Astrocyte of the spinal cord (primary cell): Measurements from ENCODE around the gene GAS7.
"Not testable (repeated sequence)": the region's sequence is repeated elsewhere in the genome, so short reads cannot be mapped to it uniquely, and the experiment has no call there.

ENCODE experiments used
- DNase-seq: peaks from one replicate; pipeline ENCODE4 v3.0.0; 2011; ENCODE audit warnings: low read depth, low spot score
- H3K4me3 ChIP-seq: 2 replicates; pipeline ENCODE4 v1.5.1; 2011; ENCODE audit warnings: low read depth, mild to moderate bottlenecking, low read length, moderate library complexity
- CTCF ChIP-seq: IDR thresholded peaks from 2 replicates; pipeline ENCODE4 v1.5.1; 2012; ENCODE audit warnings: low read depth, mild to moderate bottlenecking, low read length, inconsistent platforms
- in situ Hi-C: cut with HindIII; loops from 2 replicates; pipeline ENCODE4 v1.10.0; 2017; ENCODE audit warnings: low sequenced_read_pairs

Gene GAS7

DNA sequence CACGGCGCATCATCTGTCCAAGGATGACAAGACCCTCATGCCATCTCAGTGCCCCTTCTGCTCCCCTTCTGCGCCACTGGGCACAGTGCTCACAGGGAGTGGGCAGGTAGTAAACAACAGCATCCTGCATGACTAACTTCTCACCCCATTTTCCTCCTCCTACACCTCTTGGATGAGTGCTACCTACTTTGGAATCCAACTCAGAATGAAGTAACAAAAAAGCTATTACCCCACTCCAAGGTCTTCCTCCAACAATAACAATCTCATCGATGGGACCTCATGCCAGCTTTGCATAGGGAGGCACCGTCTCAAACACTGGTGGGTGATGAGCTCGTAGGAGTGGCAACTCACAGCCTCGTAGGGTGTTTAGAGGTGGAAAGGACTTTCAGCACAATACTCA is 194.7 kb downstream of the GAS7 start:
- TF ChIP-seq CTCF = no peak
- in situ Hi-C loops = no loop called here
- DNase-seq = no peak
- H3K4me3 ChIP-seq = no peak overlapping the region

DNA sequence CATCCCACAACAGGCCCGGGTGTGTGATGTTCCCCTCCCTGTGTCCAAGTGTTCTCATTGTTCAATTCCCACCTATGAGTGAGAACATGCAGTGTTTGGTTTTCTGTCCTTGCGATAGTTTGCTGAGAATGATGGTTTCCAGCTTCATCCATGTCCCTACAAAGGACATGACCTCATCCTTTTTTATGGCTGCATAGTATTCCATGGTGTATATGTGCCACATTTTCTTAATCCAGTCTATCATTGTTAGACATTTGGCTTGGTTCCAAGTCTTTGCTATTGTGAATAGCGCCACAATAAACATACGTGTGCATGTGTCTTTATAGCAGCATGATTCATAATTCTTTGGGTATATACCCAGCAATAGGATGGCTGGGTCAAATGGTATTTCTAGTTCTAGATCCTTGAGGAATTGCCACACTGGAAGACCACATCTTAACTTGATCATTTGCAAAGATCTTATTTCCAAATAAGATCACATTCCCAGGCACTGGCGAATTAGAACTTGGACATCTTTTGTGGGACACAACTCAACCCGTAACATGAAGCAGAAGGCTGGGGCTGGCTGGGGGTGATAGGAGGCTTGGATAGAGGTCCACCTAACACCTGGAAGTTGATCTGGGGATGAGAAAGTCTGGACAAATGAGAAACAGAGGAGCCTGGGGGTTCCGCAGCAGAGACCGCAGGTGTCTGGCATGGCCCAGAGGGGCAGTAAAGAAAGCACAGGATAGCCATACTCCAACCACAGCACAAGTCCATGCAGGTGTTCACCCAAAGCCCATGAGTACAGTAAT is 195.6 kb downstream of the GAS7 start:
- in situ Hi-C loops, DNase-seq, H3K4me3 ChIP-seq: not testable (repeated sequence)

GRCh38 chr17:10001306-10001873 is 197.0 kb downstream of the GAS7 start:
- no peak for DNase-seq
- in situ Hi-C loops = no loop called here
- TF ChIP-seq CTCF = no peak
- H3K4me3 ChIP-seq = no peak overlapping the region

- TF ChIP-seq CTCF = no peak
- no peak for DNase-seq
- H3K4me3 ChIP-seq = no peak overlapping the region
- in situ Hi-C loops = no loop called here
Observed at GRCh38 chr17:9999919-10000695, 198.3 kb downstream of the GAS7 start.

DNA sequence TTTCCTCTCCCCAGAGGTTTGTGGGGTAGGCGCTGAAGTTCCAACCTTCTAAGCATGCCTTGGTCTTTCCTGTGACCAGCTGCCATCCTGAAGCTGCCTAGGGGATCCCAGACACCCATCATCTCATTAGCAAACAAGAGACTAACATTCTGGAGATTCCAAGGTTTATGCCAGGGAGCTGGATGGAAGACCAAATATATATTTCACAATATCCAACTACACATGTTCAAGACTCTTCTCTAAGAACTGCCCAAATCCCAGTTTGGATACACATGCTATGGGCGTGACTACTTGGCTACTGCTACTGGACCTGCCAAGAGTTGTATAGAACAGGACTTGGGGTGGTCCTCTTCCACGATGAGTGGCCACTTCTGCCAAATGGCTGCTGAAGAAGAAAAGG is 200.3 kb downstream of the GAS7 start:
- TF ChIP-seq CTCF = no peak
- in situ Hi-C loops = no loop called here
- no peak overlapping the region for H3K4me3 ChIP-seq
- DNase-seq = no peak

DNA sequence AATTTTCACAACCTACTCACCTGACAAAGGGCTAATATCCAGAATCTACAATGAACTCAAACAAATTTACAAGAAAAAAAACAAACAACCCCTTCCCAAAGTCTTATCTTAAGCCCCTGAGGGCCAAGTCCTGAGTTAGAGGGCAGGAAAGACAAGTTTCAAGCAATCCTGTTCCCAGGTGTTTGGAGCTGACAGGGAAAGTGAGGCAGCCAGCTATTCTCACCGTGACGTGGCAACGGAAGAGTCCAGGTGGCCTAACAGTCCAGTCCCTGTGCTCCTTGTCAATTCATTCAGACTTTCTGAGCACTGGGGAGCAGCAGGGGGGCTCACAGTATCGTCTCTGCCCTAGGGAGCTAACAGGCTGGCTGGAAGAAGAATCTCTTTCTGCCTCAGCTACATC is 203.6 kb downstream of the GAS7 start:
- in situ Hi-C loops = no loop called here
- no peak for TF ChIP-seq CTCF
- no peak overlapping the region for H3K4me3 ChIP-seq
- DNase-seq = no peak

GRCh38 chr17:9991796-9992195 is 206.6 kb downstream of the GAS7 start:
- in situ Hi-C loops = no loop called here
- no peak for TF ChIP-seq CTCF
- no peak overlapping the region for H3K4me3 ChIP-seq
- no peak for DNase-seq
